Left lung (tissue), 10 donors: ENCODE data around the gene CRB2. TPM values are rescaled to one million over a fixed set of nuclear protein-coding genes. Genes with fewer than 3 reads are reported as not detected.
"Not testable (repeated sequence)": the region's sequence is repeated elsewhere in the genome, so short reads cannot be mapped to it uniquely, and the experiment has no call there.

Source experiments
- ATAC-seq: fragments of 200-7000 bp; cut with Tn5 transposase; one replicate; pipeline ENCODE4 v1.9.1; 2020; ENCODE audit warnings: moderate library complexity
- DNase-seq, 4 donors: peaks; one replicate each; pipeline ENCODE4 v3.0.0-alpha.2; 2013 to 2020
- H3K27ac ChIP-seq, 2 donors: fragments of 200-600 bp; sonication (generic) in 1 of 2; one replicate each; pipeline versions ENCODE4 v1.5.0 to v1.8.0; 2020 to 2021
- H3K27me3 ChIP-seq, 2 donors: fragments of 200-600 bp; sonication (generic) in 1 of 2; one replicate each; pipeline versions ENCODE4 v1.5.0 to v1.8.0; 2020 to 2021
- H3K36me3 ChIP-seq, 2 donors: fragments of 200-600 bp; sonication (generic) in 1 of 2; one replicate each; pipeline versions ENCODE4 v1.5.0 to v1.8.0; 2020 to 2021
- H3K4me1 ChIP-seq, 2 donors: fragments of 200-600 bp; one replicate each; pipeline ENCODE4 v1.8.0; 2021
- H3K4me3 ChIP-seq, 2 donors: fragments of 200-600 bp; sonication (generic) in 1 of 2; one replicate each; pipeline versions ENCODE4 v1.5.0 to v1.8.0; 2020 to 2021; ENCODE audit warnings: mild to moderate bottlenecking in 1 of 2
- H3K9me3 ChIP-seq, 2 donors: fragments of 200-600 bp; sonication (generic) in 1 of 2; one replicate each; pipeline versions ENCODE4 v1.5.0 to v1.8.0; 2020 to 2021
- CTCF ChIP-seq, 2 donors: fragments of 200-600 bp; sonication (generic) in 1 of 2; IDR thresholded peaks; one replicate each; pipeline versions ENCODE4 v1.5.0 to v1.8.0; 2021; ENCODE audit warnings: antibody characterized with exemption in 2 of 2
- intact Hi-C, 2 donors: fragments of 100-400 bp; cut with DNase I; formaldehyde crosslinking; loops; one replicate each; pipeline versions ENCODE4 v1.11.2 to v1.14.2; 2022
- polyA plus RNA-seq, 6 donors: library from polyadenylated mRNA; unstranded; fragments of 120-200 nt; gene quantifications; one replicate each; pipeline ENCODE4 v1.2.1, GENCODE V29; 2013; ENCODE audit not compliant: insufficient read length in 6 of 6
- total RNA-seq, 2 donors: library from RNA; stranded (reverse); fragmentation: NEBNext Ultra II Directional; extraction: Animal tissue kit (Norgen Biotek cat#: 25700); gene quantifications; one replicate each; pipeline ENCODE4 v1.2.1, GENCODE V29; 2021
- donor health status: DM: no; HTN: yes; CAD: no.
- donor health status: DM: no; HTN: no; CAD: no.

CRB2 gene
- total and polyA plus RNA-seq, 8 donors, result 0.08 to 0.58 (median 0.34) TPM

- Histone ChIP-seq H3K27ac (no peak overlapping the region), H3K36me3 (no peaks in the 10 kb centered on the region), H3K4me1 (peaks cover 0 to 4% of the 10 kb centered on the region in 2 donors), H3K4me3 (no peak overlapping the region), H3K9me3 (no peaks in the 10 kb centered on the region), H3K27me3 (no peaks in the 10 kb centered on the region)
- DNase-seq, result peak in 1 of 4 donors; percentile 47
- no peak for TF ChIP-seq CTCF (IDR thresholded peaks at IDR 0.05)
- peak; percentile 23 for ATAC-seq
- intact Hi-C loops, result no loop called here
These were observed 29.3 kb upstream of the CRB2 start for GRCh38 chr9:123326662-123327093.

GRCh38 chr9:123327697-123328100 is 28.3 kb upstream of the CRB2 start:
- ATAC-seq, result peak; percentile 87
- no peaks in the 10 kb centered on the region for H3K9me3 ChIP-seq
- no peak overlapping the region for H3K4me3 ChIP-seq
- no peaks in the 10 kb centered on the region for H3K27me3 ChIP-seq
- peaks cover 0 to 3% of the 10 kb centered on the region in 2 donors for H3K4me1 ChIP-seq
- intact Hi-C loops, result no loop called here
- H3K27ac ChIP-seq, result peak overlapping the region in 1 of 2 donors; percentile 59
- DNase-seq, result peak in 3 of 4 donors; percentile 49 to 89 (median 68)
- no peak for TF ChIP-seq CTCF (IDR thresholded peaks at IDR 0.05)
- H3K36me3 ChIP-seq, result no peaks in the 10 kb centered on the region

- DNase-seq, result peak in 1 of 4 donors; percentile 64
- Histone ChIP-seq H3K4me1 (no peaks in the 10 kb centered on the region), H3K9me3 (no peaks in the 10 kb centered on the region), H3K36me3 (no peaks in the 10 kb centered on the region), H3K27me3 (no peaks in the 10 kb centered on the region), H3K27ac (no peak overlapping the region), H3K4me3 (no peak overlapping the region)
- TF ChIP-seq CTCF (IDR thresholded peaks at IDR 0.05), result no peak
- no peak for ATAC-seq
- intact Hi-C loops, result no loop called here
These were observed 26.6 kb upstream of the CRB2 start for GRCh38 chr9:123329329-123329955.

- Histone ChIP-seq H3K27me3 (no peaks in the 10 kb centered on the region), H3K4me1 (peaks cover 0 to 6% of the 10 kb centered on the region in 2 donors), H3K27ac (no peak overlapping the region), H3K36me3 (no peaks in the 10 kb centered on the region), H3K9me3 (no peaks in the 10 kb centered on the region), H3K4me3 (no peak overlapping the region)
- no peak for DNase-seq
- TF ChIP-seq CTCF (IDR thresholded peaks at IDR 0.05), result no peak
- intact Hi-C loops, result no loop called here
- no peak for ATAC-seq
These were observed 24.5 kb upstream of the CRB2 start for GRCh38 chr9:123331346-123332060.

GRCh38 chr9:123333058-123333669 is 22.8 kb upstream of the CRB2 start:
- intact Hi-C loops, H3K4me3 ChIP-seq, H3K9me3 ChIP-seq, H3K4me1 ChIP-seq, H3K36me3 ChIP-seq, H3K27ac ChIP-seq, H3K27me3 ChIP-seq, DNase-seq, ATAC-seq: not testable (repeated sequence)
